Subcutaneous adipose tissue (tissue), 4 donors: ENCODE measurements around the gene PATE4. TPM values are rescaled to one million over a fixed set of nuclear protein-coding genes. Genes with fewer than 3 reads are reported as not detected.

ENCODE experiments used
- CTCF ChIP-seq: fragments of 450-650 bp; IDR thresholded peaks from one replicate; pipeline ENCODE4 v1.5.1; 2016; ENCODE audit warnings: low read depth, mild to moderate bottlenecking, control low read depth, antibody characterized with exemption, moderate library complexity
- total RNA-seq, 4 donors: library from RNA; depleted of rRNA; stranded (reverse); fragments of >200 nt; gene quantifications; one replicate each; pipeline ENCODE4 v1.1.0, GENCODE V29; 2016

The PATE4 gene, protein sequence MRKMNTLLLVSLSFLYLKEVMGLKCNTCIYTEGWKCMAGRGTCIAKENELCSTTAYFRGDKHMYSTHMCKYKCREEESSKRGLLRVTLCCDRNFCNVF
- not detected for total RNA-seq

DNA sequence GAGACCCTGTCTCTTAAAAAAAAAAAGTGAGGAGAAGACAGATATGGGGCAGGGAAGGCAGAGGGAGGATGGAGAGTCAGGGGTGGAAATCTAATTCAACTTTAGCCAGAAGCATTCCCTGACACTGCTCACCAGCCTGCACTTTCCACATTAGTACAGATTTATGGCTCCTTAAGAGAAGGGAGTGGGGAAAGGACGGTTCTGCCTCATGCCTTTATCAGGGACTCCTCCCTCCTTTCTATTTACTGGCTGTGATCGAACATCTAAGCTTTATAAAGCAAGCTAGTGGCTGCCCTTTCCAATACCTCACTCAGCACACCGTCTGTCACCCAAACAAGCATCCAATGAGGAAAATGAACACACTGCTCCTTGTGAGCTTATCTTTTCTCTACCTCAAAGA is at the start of gene PATE4:
TSS of gene PATE4 (plus strand) at position 301 of the 400 bp plus-strand sequence. CDS start at position 345, 44 bp downstream.
- no peak for TF ChIP-seq CTCF

GRCh38 chr11:125784678-125785077 is 48.4 kb upstream of the PATE4 start:
- no peak for TF ChIP-seq CTCF

- no peak for TF ChIP-seq CTCF
These were observed 45.3 kb upstream of the PATE4 start, which contains the start of gene PATE3 for GRCh38 chr11:125787827-125788226. TSS of gene PATE3 (plus strand) at chr11:125788127. CDS start at chr11:125788152, 25 bp downstream.

DNA sequence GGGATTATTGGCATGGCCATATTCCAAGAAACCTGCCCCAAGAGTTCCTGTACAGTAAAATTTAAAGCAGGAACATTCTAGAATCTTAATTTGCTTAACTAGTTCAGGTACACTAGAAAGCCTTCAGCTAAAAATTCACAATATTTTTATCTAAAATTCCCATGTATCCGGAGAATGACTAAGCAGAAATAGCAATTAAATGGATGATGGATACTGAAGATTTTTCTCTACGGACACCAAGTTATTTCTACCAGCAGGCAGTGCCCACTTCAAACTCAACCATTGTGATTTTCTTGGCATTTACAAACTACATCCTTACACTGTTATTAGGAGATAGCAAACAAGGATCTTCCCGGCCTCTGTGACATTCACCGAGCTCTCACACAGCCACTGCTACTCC is 42.3 kb upstream of the PATE4 start:
- TF ChIP-seq CTCF, result no peak

GRCh38 chr11:125797641-125798040 is 35.5 kb upstream of the PATE4 start:
- TF ChIP-seq CTCF, result no peak

GRCh38 chr11:125799808-125800207 is 33.3 kb upstream of the PATE4 start:
- TF ChIP-seq CTCF, result no peak

- TF ChIP-seq CTCF, result no peak
These were observed 30.7 kb upstream of the PATE4 start for GRCh38 chr11:125802387-125802786.
